ENCODE measurements around the gene SLC5A2. TPM values are rescaled to one million over a fixed set of nuclear protein-coding genes. Genes with fewer than 3 reads are reported as not detected.
A peak's percentile ranks its signal among the peaks of the same experiment; 100 is the strongest.

The SLC5A2 gene
- total RNA-seq, 2 donors from 2014 or later, result not detected

GRCh38 chr16:31484491-31485171 lies 1.7 kb downstream of the SLC5A2 start:
- no peaks in the 10 kb centered on the region for H3K36me3 ChIP-seq
- peaks cover 0 to 37% of the 10 kb centered on the region in 2 donors for H3K4me1 ChIP-seq
- TF ChIP-seq CTCF (IDR thresholded peaks at IDR 0.05), result no peak
- no peak for DNase-seq (ENCODE audit: low spot score)
- H3K4me3 ChIP-seq, result no peak overlapping the region
- no peaks in the 10 kb centered on the region for H3K27me3 ChIP-seq
- H3K27ac ChIP-seq, result no peak overlapping the region
- no peaks in the 10 kb centered on the region for H3K9me3 ChIP-seq

GRCh38 chr16:31485571-31485970 lies 2.6 kb downstream of the SLC5A2 start:
- H3K9me3 ChIP-seq, result no peaks in the 10 kb centered on the region

GRCh38 chr16:31486045-31486444 lies 3.1 kb downstream of the SLC5A2 start:
- Histone ChIP-seq H3K4me3 (no peak overlapping the region), H3K4me1 (peaks cover 0 to 22% of the 10 kb centered on the region in 2 donors), H3K27ac (no peak overlapping the region), H3K36me3 (no peaks in the 10 kb centered on the region), H3K27me3 (no peaks in the 10 kb centered on the region), H3K9me3 (no peaks in the 10 kb centered on the region)
- no peak for DNase-seq (ENCODE audit: low spot score)
- TF ChIP-seq CTCF (IDR thresholded peaks at IDR 0.05), result no peak

More at GRCh38 chr16:31485571-31485970, 2.6 kb downstream of the SLC5A2 start:
- H3K4me3 ChIP-seq, result no peak overlapping the region
- no peaks in the 10 kb centered on the region for H3K27me3 ChIP-seq
- TF ChIP-seq CTCF (IDR thresholded peaks at IDR 0.05), result no peak
- H3K27ac ChIP-seq, result no peak overlapping the region
- H3K4me1 ChIP-seq, result peaks cover 0 to 27% of the 10 kb centered on the region in 2 donors
- no peaks in the 10 kb centered on the region for H3K36me3 ChIP-seq
- no peak for DNase-seq (ENCODE audit: low spot score)

GRCh38 chr16:31487071-31487719 lies 4.3 kb downstream of the SLC5A2 start:
- Histone ChIP-seq H3K9me3 (no peaks in the 10 kb centered on the region), H3K36me3 (peaks cover 7% of the 10 kb centered on the region), H3K27me3 (no peaks in the 10 kb centered on the region), H3K27ac (no peak overlapping the region), H3K4me1 (peaks cover 0 to 19% of the 10 kb centered on the region in 2 donors), H3K4me3 (peak overlapping the region; percentile 41 to 53)
- no peak for TF ChIP-seq CTCF (IDR thresholded peaks at IDR 0.05)
- DNase-seq (ENCODE audit: low spot score), result no peak

- peaks cover 0 to 19% of the 10 kb centered on the region in 2 donors for H3K4me1 ChIP-seq
- DNase-seq (ENCODE audit: low spot score), result no peak
- no peak overlapping the region for H3K27ac ChIP-seq
- H3K4me3 ChIP-seq, result peak overlapping the region; percentile 41 to 53
- peaks cover 14% of the 10 kb centered on the region for H3K36me3 ChIP-seq
- TF ChIP-seq CTCF (IDR thresholded peaks at IDR 0.05), result no peak
- no peaks in the 10 kb centered on the region for H3K27me3 ChIP-seq
- no peaks in the 10 kb centered on the region for H3K9me3 ChIP-seq
Observed at GRCh38 chr16:31487720-31488467, 5.0 kb downstream of the SLC5A2 start.

Measured in right atrium auricular region (tissue), 2 donors.